NCI-H345 (cell line): ENCODE results near the gene PRKG2.

Source experiments
- DNase-seq: peaks from one replicate; lab custom pipeline; 2025; lab: John Stamatoyannopoulos, UW

The PRKG2 gene

DNA sequence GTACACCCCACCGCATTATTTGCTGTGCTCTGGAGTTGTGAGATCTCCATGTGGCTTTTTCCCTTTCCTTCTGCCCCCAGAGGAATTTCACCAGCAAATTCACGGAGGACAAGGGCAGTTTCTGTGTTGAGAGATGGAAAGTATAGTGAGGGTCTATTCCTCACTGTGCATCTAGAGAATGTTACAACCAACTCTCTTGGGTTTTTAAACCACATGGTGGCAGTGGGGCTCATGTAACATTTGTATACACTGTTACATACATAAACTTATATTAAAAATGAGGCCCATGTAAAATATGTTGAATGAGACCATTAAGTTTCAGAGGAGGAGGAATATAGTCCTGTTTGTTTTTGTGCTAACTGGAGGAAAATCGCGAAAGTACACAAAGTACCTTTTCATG, 909 bp upstream of the PRKG2 start:
- no peak for DNase-seq

DNA sequence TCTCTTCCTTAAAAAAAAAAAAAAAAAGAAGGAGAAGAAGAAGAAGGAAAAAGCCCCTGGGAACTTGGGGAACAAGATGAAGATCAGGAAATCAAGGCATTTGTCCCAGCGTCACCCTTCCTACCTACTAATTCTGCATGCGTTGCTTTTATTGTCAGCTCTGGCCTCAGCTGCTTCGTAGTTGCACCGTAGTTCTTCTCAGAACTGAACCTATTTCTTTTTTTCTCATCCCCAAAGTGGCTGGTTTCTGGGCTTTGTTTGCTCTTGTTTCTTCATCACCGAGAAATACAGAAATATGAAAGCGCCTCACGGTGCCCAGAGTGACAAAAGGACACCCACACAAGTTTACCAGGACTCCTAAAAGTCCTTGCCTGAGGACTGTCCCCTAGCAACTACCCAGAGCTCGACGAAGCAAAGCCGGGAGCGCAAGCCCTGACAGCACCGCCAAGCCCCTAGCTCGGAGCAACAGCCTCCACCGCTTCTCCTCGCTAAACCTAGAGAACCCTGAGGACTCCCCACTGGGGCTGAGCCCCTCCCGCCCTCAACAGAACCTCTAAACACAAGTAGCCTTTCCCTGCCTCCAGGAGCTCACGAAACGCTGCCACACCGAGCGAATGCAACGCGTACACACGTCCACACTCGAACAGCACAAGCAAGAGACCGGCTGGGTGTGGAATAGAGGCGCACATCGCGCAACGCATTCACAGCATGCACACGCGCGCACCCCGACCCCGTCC, 710 bp downstream of the PRKG2 start:
- peak; percentile 36 for DNase-seq

GRCh38 chr4:81213671-81214070, 1.4 kb downstream of the PRKG2 start:
- no peak for DNase-seq

- DNase-seq: no peak
These were observed 3.1 kb downstream of the PRKG2 start for GRCh38 chr4:81211956-81212355.

DNA sequence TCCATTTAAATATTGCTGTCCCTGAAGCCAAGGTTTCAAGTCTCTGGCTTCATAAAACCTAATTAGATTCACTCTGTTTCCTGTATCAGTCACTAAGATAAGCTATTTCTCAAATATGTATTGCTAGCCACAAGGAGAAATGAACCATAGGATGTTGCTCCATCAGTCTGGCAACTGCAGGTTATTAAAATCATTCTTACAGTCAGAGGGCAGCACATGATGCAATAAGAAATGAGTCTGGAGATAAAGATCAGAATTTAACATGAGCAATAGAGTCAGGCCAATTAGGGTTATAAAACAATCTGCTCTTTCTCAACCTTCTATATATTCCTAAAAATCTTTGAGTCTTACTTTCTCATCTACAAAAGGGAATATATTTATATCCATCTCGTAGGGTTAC, 7.2 kb downstream of the PRKG2 start:
- DNase-seq: no peak

- no peak for DNase-seq
These were observed 9.7 kb downstream of the PRKG2 start for GRCh38 chr4:81205302-81205701.

- DNase-seq: no peak
These were observed 10.5 kb downstream of the PRKG2 start for GRCh38 chr4:81204571-81204970.

DNA sequence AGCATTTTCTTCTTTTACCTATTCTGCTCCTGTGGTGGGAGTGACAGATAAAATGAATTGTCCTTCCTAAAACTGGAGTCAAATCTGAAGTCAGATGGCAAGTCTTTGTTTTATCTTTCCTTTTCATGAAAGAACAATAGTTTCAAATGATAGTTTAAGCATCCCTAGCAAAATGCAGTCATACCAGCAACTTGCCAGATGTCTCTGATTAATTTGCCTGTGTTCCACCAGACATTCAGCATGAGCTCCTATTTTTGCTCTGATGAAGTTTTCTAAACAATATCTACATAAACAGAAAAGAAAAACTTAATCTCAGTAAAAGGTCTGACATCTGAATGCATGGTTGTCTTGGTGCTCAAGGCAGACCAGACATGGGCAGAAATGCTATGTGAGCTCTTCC, 15.2 kb downstream of the PRKG2 start:
- DNase-seq: no peak

- no peak for DNase-seq
These were observed 16.4 kb downstream of the PRKG2 start for GRCh38 chr4:81198609-81199008.

DNA sequence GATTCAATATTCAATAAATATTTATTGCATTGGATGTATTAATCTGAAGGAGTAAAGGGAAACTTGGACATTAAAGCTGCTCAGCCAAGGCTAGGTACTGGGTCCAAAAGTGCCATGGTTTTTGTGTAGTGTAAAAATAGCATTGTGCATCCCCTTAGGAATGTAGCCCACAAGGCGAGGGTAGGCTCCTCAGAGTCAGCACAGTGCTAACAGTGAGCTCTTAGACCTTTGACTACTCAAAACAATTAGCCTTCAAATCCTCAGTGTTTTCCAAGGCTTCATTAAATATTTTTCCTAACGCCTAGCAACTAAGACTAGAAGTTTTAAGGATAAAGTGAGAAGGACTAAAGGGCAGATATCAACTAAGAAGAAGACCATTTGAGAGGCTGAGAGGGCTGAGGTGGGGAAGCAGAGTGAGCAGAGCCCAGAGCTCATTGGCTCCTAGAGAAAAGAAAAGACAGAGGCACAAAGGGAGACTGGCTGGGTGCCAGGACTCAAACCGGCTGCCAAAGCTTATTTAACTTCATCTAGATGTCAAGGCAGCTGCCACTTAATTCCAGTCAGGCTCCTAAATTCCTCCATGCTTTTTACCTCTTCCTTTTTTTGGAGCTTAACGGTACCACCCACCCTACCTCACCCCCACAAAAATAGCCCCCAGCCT, 17.0 kb downstream of the PRKG2 start:
- peak; percentile 23 for DNase-seq

- no peak for DNase-seq
These were observed 18.8 kb downstream of the PRKG2 start for GRCh38 chr4:81196126-81196650.

GRCh38 chr4:81195475-81195874, 19.5 kb downstream of the PRKG2 start:
- DNase-seq: no peak

- DNase-seq: no peak
These were observed 20.7 kb downstream of the PRKG2 start for GRCh38 chr4:81194286-81194685.

DNA sequence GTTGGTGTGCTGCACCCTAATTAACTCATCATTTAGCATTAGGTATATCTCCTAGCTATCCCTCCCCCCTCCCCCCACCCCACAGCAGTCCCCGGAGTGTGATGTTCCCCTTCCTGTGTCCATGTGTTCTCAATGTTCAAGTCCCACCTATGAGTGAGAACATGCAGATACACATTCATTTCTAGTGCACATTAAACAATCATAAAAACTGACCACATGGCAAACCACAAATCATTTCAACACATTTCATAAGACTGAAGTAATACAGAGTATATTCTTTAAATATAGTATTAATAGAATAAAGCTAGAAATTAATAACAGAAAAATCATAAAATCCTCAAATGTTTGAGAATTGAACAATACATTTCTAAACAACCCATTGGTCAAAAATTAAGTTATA, 34.1 kb downstream of the PRKG2 start:
- no peak for DNase-seq

GRCh38 chr4:81179326-81179725, 35.7 kb downstream of the PRKG2 start:
- no peak for DNase-seq

GRCh38 chr4:81173213-81173612, 41.8 kb downstream of the PRKG2 start:
- DNase-seq: no peak

DNA sequence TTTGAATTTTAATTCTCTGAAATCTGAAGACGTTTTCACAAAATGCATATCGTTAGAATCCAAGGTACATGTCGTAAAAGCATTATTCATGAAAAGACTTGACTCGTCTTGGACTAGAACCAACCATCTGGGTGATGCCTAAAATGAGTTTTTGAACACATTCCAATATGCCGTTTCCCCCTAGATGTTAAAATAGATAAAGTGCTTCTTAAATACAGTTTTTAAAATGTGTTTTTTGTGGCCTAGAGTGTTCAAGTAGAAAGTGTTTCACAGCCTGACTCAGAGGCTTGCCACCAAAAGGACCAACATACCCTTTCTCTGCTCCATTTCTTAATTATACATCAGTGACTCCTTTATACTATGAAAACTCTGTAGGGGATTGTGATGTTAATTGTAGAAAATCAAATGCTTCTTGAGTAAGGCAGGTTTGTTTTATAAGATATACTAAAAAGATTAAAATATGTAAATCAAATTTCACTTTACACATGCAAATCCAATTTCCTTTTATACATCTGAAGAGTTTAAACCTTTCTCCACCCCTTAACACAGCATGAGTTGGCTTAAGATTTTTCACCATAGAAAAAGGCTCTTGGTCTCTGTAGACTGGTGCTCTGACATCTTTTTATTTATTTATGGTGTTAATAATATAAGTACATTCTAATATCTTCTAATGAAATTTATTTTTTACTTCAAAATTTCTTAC, 48.4 kb downstream of the PRKG2 start:
- no peak for DNase-seq

DNA sequence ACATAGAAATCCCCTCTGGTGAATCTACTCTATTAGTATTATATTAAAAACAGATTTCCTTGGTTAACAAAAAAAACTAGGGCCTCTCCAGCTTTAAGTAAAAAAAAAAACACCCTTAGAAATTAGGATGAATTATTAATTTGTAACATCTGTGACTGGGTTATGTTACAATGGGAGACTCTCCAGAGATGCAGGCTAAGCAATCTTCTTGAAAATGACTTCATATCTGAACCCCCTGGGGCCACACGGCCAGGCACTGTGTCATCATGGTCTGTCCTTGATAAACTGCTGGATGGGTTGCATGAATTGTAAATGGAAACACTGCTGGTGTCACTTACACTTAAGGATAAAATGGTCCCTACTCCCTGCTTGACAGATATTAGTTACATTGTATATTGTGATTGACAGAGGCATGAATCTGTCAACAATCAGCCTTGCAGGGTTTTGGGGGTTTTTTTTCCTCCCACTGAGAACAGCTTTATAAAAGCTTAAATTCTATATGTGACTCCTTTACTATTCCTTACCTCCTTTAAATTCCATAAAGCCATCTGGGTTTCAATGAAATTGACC, 49.1 kb downstream of the PRKG2 start:
- no peak for DNase-seq

GRCh38 chr4:81164623-81165416, 50.2 kb downstream of the PRKG2 start:
- DNase-seq: no peak

DNA sequence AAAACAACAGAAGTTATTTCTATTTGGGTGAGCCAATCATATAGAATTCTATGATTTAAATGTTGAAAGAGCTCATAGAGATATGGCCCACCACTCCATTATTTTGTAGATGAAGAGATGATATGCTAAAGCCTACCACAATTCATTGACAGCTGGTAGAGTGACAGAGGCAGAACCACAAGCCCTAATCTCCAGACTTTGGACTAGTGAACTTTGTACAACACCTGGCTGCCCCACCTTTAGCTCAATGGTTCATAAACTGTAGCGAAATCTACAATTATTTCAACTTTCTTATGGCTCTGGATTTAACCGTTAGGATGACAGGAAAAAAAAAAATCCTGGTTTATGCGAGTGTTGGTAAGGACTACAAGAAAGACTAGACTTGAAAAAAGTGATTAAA, 50.9 kb downstream of the PRKG2 start:
- no peak for DNase-seq

DNA sequence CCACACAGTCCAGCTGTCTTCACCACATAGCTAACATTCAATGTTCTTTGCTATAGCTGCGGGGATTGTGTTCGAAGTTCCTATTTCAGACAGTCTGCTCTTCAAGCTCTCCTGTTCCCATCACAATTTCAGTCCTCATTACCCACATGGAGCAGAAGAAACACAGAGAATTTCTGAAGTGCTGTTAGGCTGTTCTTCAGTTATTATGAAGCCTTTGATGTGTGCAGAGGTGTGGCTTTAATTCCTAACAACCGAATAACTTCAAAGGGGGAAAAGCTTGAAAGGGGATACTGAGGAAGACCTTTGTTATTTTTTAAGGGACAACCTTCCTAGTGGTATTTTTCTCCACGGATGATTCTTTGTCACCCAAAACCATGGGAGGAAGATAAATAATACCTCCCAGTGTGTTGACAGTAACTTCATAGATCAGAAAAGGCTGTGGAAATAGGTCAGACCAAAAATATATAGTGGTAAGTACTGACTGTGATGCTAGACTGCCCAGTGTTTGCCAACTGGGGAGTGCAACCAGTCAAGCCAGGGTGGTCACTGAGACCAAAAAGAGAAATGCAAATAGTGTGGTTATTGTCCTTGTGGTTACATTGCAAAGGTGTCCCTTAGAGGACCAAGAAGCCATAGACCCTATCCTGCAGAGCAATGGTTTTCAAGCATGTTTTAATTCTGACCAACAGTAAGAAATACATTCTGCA, 52.1 kb downstream of the PRKG2 start:
- DNase-seq: no peak
